GM12872 (cell line): ENCODE measurements around the gene ZNF132.

Experiments
- CTCF ChIP-seq: IDR thresholded peaks from 3 replicates; pipeline ENCODE4 v1.5.1; 2011; ENCODE audit warnings: low read depth, mild to moderate bottlenecking, low read length, moderate library complexity; ENCODE audit not compliant: insufficient read depth

The ZNF132 gene

GRCh38 chr19:58473775-58474174, 33.8 kb upstream of the ZNF132 start:
- TF ChIP-seq CTCF = no peak

GRCh38 chr19:58471736-58472135, 31.8 kb upstream of the ZNF132 start:
- no peak for TF ChIP-seq CTCF

DNA sequence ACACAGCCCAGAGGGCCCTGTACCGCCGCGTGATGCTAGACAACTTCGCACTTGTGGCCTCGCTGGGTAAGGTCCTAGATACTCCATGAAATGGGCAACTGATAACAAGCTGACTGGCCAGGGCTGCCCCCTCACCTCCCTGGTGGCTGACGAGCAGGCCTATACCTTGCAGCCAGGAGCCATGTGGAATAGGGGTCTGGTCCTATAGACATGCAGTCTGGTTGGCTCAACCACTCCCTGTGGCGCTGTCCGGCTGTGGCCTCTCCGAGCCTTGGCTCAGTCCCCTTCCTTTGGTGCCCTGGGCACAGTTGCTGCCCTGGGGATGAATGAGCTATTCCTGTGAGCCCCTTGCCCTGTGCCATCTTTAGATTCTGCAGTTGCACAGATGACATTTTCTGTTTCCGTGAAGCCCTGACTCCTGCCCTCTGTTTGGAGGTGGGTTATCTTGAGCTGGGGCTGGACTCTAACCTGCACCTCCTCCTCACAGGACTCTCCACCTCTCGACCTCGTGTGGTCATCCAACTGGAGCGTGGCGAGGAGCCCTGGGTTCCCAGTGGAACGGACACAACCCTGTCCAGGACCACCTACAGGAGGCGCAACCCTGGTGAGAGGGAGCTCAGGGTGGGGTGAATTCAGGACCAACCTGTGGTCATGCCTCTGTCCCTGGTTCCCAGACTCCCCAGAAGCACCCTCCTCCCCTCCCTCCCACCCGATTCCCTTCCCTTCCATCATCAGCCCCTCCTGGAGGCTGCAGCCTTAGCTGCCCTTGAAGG, 29.5 kb upstream of the ZNF132 start:
- TF ChIP-seq CTCF = no peak

DNA sequence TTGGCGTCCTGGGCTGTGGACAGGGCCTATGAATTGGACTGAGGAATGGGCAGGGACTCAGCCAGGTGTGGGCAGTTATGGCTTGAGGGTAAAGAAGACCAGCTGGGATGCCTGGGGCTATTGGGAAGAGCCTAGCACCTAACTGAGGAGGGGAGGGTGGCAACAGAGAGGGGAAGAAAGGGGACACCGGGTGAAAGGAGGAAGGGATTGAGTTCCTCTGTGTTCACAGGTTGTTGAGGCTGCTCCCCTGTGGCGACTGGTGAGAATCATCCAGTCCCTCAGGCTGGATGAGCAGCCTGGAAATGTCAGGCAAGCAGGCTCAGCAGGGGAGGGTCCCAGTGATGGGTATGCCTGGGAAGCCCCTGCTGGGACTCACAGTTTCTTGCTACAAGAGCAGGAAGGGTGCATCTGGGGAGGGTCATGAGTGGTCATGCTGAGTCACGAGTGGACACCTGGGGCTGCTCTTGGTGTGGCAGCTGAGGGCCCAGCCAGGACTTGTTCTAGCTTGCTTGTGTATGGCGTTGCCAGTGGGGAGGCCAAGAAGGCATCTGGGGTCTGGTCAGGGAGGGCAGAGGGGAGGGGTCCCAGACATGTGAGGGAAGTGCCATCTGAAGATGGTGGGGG, 28.4 kb upstream of the ZNF132 start:
- no peak for TF ChIP-seq CTCF

- TF ChIP-seq CTCF = no peak
Measured at GRCh38 chr19:58466760-58467589, 27.0 kb upstream of the ZNF132 start, which contains the start of gene ZNF324. TSS of gene ZNF324 (plus strand) at chr19:58467080. CDS start at chr19:58469186, 2,106 bp downstream.

GRCh38 chr19:58466089-58466759, 26.3 kb upstream of the ZNF132 start:
- TF ChIP-seq CTCF = no peak
